HG02981 (cell line): ENCODE measurements around the gene SERPING1.

ENCODE experiments used
- ATAC-seq: cut with Tn5 transposase; IDR thresholded peaks from one replicate; pipeline ENCODE4 v1.9.1; 2021; ENCODE audit warnings: mild to moderate bottlenecking, moderate library complexity; ENCODE audit not compliant: unreplicated experiment

The SERPING1 gene

GRCh38 chr11:57597916-57598830 lies 688 bp downstream of the SERPING1 start:
- no peak for ATAC-seq

GRCh38 chr11:57598831-57599155 lies 1.3 kb downstream of the SERPING1 start:
- no peak for ATAC-seq

DNA sequence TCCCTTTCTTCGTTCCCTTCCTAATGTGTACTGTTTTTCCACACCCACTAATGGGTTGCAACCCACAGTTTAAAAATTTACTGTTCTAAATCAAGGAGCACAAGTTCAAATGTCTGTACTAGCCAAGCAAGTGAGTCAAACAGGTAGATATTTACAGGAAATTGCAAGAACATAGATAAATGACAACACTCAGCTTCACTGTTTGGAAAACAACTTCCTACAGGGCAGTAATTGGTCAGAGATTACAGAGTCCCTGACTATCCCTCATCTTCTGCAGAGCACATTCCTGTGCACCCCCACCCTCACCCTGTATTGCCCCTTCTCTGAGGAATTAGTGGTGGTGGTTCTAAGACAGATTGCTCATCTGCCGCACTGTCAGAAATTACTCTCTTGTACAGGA lies 1.9 kb downstream of the SERPING1 start:
- ATAC-seq: no peak

DNA sequence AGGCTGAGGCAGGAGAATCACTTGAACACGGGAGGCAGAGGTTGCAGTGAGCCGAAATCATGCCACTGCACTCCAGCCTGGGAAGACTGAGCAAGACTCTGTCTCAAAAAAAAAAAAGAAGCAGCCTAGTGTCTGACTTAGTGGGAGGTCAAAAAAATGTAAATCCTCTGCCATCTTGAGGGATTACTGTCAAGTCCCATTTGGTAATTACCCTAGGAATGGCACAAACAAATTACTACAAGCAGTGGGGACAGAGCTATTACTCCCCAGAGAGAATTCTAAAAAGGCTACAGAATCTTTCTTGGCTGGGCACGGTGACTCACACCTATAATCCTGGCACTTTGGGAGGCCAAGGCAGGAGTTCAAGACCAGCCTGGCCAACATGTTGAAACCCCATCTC lies 3.8 kb downstream of the SERPING1 start:
- no peak for ATAC-seq

DNA sequence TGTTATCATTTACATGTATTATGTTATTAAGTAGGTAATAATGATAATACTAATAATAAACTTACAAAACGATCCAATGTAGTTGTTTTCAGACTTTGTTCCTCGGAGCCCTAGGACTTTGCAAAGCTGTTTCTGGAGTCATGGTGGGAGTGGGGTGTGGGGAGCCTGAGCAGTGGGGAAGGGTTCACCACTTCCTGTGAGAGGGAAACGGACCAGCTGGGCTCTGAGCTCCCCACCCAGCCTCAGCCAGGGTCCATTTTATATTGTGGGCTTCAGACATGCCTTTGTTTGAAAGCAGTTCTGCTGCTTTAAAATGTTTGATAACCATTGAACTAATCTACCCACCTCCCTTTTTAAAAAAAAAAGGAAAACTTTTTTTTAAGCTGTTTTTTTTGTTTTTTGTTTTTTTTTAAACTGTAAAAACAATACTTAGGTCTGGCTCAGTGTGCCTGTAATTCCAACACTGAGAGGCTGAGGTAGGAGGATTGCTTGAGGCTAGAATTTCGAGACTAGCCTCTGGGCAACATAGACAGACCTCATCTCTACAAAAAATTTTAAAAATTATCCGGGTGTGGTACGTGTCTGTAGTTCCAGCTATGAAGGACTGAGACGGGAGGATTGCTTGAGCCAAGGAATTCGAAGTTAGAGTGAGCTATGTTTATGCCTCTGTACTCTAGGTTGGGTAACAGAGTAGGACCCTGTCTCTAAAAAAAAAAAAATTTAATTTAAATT lies 7.0 kb downstream of the SERPING1 start:
- ATAC-seq: no peak

DNA sequence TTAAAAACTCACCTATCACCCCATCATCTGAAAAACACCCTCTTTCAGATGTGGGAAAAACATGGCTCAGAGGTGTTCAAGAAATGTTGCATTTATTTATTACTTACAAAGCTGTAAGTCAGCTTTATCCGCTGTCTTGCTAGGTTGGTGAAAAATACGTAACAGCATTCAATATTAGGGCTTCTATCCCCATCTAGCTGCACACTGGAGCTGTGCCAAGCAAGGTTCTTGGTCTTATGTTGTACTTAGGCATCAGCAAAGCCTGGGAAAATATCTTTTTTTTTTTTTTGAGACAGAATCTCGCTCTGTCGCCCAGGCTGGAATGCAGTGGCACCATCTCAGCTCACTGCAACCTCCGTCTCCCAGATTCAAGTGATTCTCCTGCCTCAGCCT lies 7.5 kb downstream of the SERPING1 start:
- ATAC-seq: no peak

DNA sequence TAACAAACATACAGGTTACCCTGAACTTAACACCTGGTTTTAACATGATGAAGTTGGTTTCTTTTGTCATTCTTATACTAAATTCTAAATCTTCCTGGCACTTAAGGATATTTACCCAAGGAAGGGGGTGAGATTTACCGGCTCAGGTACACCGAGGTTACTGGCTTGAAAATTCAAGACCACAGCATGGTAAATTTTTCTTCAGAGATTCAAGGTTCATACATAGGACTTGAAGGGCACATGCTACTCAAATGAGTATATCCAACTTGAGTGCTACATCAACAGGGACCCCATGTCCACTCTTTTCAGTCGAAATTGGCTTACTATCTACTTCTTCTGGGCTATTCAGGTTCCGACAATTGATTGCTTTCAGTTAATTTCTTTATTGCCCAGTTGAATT lies 12.7 kb downstream of the SERPING1 start:
- ATAC-seq: no peak

GRCh38 chr11:57614234-57614772 lies 16.8 kb downstream of the SERPING1 start:
- ATAC-seq: no peak

DNA sequence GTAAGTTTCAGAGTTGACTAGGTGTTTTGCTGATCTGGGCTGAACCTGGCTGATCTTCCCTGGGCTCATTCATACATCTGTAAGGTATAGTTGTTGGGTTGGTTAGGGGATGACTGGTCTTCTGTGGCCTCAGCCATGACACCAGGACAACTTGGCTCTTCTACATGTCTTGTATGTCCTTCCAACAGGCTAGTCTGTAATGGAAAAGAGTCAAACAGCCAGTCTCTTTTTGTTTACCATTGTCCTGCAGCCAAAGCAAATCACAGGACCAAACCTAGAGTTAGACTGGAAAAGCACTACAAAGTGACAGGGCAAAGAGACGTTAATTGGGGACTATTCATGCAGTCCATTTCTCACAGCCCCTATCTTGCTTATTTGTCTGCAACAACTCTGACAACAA lies 17.8 kb downstream of the SERPING1 start:
- ATAC-seq: no peak

GRCh38 chr11:57616595-57616994 lies 19.1 kb downstream of the SERPING1 start:
- no peak for ATAC-seq

- ATAC-seq: no peak
Measured at GRCh38 chr11:57618438-57618837, 21.0 kb downstream of the SERPING1 start.

GRCh38 chr11:57619331-57619730 lies 21.8 kb downstream of the SERPING1 start:
- ATAC-seq: no peak

- ATAC-seq: no peak
Measured at GRCh38 chr11:57620467-57620866, 23.0 kb downstream of the SERPING1 start.

DNA sequence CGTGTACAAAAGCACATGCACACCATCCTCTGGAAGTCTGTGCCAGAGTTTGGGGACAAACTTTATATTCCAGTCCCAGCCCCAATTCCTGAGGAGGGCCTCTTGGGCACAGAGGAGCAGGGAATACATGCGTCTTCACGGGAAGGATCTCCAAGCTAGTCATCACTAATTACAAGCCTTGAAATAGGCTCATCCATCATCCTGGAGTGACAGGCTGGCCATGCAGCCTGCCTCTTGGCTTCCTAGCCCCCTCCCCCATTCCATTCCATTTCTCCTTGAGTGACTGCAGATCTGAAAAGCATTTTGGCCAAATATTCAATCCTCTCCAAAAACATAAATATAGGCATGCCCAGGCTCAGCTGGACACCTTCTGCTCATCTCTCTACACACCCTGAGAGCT lies 24.8 kb downstream of the SERPING1 start:
- ATAC-seq: no peak

- no peak for ATAC-seq
Measured at GRCh38 chr11:57624864-57625263, 27.4 kb downstream of the SERPING1 start.

- no peak for ATAC-seq
Measured at GRCh38 chr11:57626895-57627294, 29.4 kb downstream of the SERPING1 start.

- ATAC-seq: no peak
Measured at GRCh38 chr11:57630171-57630570, 32.7 kb downstream of the SERPING1 start.

- no peak for ATAC-seq
Measured at GRCh38 chr11:57632116-57632515, 34.6 kb downstream of the SERPING1 start.

- no peak for ATAC-seq
Measured at GRCh38 chr11:57633394-57634070, 36.0 kb downstream of the SERPING1 start.

DNA sequence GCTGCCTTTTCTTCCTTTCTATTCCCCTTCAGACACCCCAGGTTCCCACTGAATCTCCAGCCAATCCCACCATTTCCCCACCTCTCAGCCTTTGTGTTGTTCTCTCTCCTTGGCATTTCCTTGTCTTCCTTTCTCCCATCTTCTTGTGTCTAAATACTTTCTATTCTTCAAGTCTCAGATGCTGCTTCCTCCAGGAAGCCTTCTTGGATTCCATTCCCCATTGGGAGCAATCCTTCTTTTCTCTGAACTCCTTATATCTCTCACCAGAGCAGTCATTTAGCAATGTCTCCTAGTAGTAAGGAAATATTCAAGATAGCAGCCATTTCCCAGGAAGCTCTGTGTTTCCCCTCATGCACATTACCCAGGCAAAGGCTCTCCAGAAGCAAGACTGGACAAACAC lies 36.8 kb downstream of the SERPING1 start:
- no peak for ATAC-seq

DNA sequence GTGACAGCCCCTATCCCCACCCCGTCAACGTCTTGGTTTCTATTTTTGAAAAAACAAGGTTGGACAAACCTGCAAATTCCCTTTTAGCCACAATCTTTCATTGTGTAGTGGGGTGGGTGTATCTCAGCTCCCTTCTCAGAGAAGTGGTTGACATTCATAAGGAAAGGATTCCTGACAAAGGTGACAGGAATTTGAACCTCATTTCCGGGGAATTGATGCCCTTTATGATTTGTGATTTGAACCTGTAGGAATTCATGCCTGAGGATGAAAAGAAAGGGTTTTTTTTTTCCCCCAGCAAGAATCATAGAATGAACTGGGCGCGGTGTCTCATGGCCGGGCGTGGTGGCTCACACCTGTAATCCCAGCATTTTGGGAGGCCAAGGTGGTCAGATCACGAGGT lies 37.8 kb downstream of the SERPING1 start:
- ATAC-seq: no peak

DNA sequence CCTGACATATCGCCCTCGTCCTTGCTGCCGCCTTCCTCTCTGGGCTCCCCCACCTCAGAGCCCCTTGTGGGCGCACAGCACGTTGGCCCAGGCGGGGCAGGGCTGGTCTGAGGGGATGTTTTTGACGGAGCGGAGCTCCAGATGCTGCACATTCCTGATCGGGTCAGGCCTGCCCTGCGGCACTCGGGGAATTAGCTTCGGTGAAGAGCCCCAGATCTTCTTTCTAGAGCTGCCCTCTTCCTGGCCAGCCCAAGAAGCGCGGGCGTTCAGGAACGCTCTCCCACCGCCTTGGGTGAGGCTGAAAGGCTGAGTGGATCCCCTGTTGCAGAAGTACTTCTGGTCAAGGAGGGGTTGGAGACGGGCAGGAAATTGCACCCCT lies 40.1 kb downstream of the SERPING1 start:
- no peak for ATAC-seq
